ENCODE measurements around the gene B4GALNT3. TPM values are rescaled to one million over a fixed set of nuclear protein-coding genes. Genes with fewer than 3 reads are reported as not detected.
"Not testable (repeated sequence)": the region's sequence is repeated elsewhere in the genome, so short reads cannot be mapped to it uniquely, and the experiment has no call there.

Gene B4GALNT3
- total RNA-seq = 36.6 TPM
- long read RNA-seq, full-length matches to known transcripts = 4 of 30 reads
- long read RNA-seq, partial matches to known transcripts = 15 of 30 reads
- long read RNA-seq, other reads (novel, unspliced or antisense) = 11 of 30 reads

DNA sequence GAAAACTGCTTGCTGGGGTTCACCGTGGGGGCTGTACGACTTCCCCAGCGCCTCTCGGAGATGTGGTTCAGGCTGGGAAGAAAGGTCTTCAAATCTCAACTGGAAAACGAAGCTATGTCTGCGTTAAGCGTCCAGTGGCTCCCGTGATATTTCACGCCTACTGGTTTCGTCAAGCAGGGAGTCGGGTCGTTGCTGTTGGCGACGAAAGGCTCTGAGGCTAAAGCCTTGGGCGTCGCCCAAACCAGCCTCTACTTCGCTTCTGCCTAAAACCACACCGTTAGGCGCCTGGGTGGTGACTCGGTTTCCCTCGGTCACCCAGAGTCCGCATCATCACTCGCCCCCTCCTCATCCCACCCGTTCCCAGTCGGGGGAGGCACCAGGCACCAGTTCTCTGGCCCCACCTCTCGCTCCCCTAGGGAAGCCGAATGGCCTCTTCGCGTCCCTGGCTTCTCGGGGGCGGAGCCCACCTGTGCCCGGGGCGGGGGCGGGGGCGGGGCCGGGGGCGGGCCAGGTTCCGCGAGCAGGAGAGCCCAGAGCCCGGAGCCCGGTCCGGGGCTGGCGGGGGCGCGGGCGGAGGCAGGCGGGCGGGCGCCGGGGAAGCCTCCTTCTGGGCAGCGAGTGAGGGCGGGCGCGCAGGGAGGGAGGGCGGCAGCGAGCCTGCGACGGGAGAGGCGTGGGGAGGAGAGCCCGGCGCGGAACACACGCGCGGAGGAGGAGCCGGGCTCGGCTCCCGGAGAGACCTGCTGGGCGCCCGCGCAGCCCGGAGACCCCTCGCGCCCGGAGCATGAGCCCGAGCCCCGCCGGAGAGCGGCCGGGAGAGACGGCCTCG lies at the start of gene B4GALNT3:
Gene B4GALNT3 (plus strand): TSS at position 510 of the 829 bp plus-strand sequence. CDS start 438 bp downstream, outside the sequence.
- DNase-seq (ENCODE audit: missing footprints) = no peak
- intact Hi-C loops (cut with DNase I) = loop anchor here (5.0 kb wide), 1 partner anchor 43 kb away; no protein-coding TSS in a partner anchor
- ATAC-seq = peak; percentile 76

GRCh38 chr12:414859-415258 lies 44.9 kb upstream of the B4GALNT3 start:
- DNase-seq (ENCODE audit: missing footprints) (no peak), ATAC-seq (no peak)
- intact Hi-C loops (cut with DNase I) = no loop called here

- intact Hi-C loops (cut with DNase I) = no loop called here
- no peak for DNase-seq (ENCODE audit: missing footprints)
- no peak for ATAC-seq
Observed at GRCh38 chr12:418432-418831, 41.3 kb upstream of the B4GALNT3 start.

DNA sequence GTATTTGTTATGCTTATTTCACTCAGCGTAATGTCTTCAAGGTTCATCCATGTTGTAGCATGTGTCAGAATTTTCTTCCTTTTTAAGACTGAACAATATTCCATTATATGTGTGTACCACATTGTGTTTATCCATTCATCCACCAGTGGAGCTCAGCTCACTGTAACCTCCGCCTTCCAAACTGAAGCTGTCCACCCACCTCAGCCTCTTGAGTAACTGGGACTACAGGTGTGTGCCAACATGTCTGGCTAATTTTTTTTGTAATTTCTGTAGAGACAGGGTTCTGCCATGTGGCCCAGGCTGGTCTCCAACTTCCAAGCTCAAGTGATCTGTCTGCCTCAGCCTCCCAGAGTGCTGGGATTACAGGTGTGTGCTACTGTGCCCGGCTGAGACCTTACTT lies 37.2 kb upstream of the B4GALNT3 start:
- no peak for DNase-seq (ENCODE audit: missing footprints)
- intact Hi-C loops (cut with DNase I) = no loop called here
- ATAC-seq = no peak

DNA sequence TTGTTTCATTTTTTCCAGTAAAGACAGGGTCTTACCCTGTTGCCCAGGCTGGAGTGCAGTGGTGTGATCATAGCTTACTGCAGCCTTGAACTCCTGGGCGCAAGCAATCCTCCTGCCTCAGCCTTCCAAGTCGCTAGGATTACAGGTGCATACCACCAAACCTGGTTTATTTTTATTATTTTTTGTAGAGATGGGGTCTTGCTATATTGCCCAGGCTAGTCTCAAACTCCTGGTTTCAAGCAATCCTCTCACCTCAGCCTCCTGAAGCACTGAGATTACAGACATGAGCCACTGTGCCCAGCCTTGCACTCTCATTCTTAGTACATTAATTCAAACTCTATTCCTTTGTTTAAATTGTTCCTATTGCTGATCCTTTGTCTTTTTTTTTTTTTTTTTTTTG lies 24.0 kb upstream of the B4GALNT3 start:
- intact Hi-C loops (cut with DNase I); ATAC-seq: not testable (repeated sequence)

DNA sequence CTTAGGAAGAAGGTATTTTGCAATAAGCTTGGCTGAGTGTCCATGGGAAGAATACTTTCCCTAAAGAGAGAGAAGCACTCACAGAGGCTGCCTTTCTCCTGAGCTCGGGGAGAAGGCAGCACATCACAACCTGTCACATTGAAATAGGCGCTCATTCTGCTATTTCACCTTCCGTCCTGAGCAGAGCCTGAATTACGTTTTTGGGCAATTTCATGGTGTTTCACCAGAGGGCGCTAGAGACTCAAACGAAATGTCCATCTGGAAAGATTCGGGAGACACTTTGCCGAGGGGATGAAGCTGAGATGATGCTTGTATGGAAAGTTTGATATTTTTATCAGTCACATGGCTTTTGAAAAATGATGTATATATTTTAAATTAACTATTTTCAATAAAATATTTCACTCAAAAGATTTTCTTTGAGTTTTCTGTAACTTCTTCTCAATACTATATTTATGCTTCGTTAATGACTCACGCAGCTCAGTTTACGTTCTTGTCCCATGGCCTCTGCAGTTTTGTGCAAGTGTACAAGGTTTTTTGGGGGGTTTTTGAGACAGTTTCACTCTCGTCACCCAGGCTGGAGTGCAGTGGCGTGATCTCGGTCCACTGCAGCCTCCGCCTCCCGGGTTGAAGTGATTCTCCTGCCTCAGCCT lies 17.4 kb upstream of the B4GALNT3 start:
- intact Hi-C loops (cut with DNase I) = no loop called here
- ATAC-seq (peak; percentile 34), DNase-seq (ENCODE audit: missing footprints) (no peak)

More for the DNA sequence above, 24.0 kb upstream of the B4GALNT3 start:
- not testable (repeated sequence) for DNase-seq (ENCODE audit: missing footprints)

GRCh38 chr12:447141-447540 lies 12.6 kb upstream of the B4GALNT3 start:
- intact Hi-C loops (cut with DNase I) = no loop called here
- DNase-seq (ENCODE audit: missing footprints) (no peak), ATAC-seq (no peak)

- intact Hi-C loops (cut with DNase I) = no loop called here
- DNase-seq (ENCODE audit: missing footprints) (no peak), ATAC-seq (no peak)
Observed at GRCh38 chr12:449203-449602, 10.5 kb upstream of the B4GALNT3 start.

- intact Hi-C loops (cut with DNase I) = no loop called here
- DNase-seq (ENCODE audit: missing footprints) (no peak), ATAC-seq (no peak)
Observed at GRCh38 chr12:450438-450837, 9.3 kb upstream of the B4GALNT3 start.

- intact Hi-C loops (cut with DNase I) = no loop called here
- no peak for ATAC-seq
- no peak for DNase-seq (ENCODE audit: missing footprints)
Observed at GRCh38 chr12:452667-453210, 7.0 kb upstream of the B4GALNT3 start.

DNA sequence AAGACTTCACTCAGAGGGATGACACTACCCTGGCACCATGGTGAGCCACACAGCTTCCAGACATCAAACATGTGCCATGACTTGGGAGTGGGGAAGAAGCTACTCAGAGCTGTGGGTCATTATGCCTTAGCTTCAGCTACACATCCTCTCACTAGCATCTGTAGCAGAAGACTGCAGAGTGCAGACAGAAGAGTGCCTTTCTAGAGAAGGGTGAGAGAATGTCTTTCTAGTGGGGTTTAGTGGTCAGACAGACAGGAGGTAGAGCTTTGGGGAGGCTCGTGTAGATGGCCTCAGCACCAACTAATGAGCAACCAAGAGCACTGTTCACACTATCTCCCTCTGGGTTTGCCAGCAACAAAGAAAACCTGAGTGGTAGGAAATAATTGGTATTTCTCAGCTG lies 4.9 kb upstream of the B4GALNT3 start:
- DNase-seq (ENCODE audit: missing footprints) (no peak), ATAC-seq (no peak)
- intact Hi-C loops (cut with DNase I) = loop anchor here (1.0 to 5.0 kb wide), 2 partner anchors 47 to 91 kb away; no protein-coding TSS in a partner anchor

- intact Hi-C loops (cut with DNase I) = loop anchor here (1.0 to 5.0 kb wide), 2 partner anchors 46 to 90 kb away; no protein-coding TSS in a partner anchor
- no peak for DNase-seq (ENCODE audit: missing footprints)
- no peak for ATAC-seq
Observed at GRCh38 chr12:455821-456220, 3.9 kb upstream of the B4GALNT3 start.

DNA sequence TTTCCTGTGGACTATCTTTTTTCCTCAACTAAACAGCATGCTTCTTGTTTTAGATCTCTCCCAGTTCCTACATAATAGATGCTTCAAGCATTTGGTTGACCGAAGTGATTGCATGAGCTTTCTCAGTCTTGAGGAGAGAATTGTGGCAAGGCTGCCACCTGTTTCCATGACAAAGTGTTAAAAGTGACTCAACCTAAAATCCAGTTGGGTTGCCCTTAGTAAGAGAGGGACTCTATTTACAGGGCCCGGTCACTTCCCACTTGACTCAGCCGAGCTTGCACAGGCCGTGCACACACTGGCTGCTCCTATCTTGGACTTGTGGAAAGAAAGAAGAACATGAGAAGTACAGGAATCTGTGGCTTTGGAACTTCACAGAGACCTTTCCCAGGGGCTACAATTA lies 2.1 kb upstream of the B4GALNT3 start:
- DNase-seq (ENCODE audit: missing footprints) (no peak), ATAC-seq (no peak)
- intact Hi-C loops (cut with DNase I) = loop anchor here (5.0 kb wide), 1 partner anchor 45 kb away; no protein-coding TSS in a partner anchor

- intact Hi-C loops (cut with DNase I) = loop anchor here (5.0 kb wide), 1 partner anchor 43 kb away; no protein-coding TSS in a partner anchor
- no peak for ATAC-seq
- no peak for DNase-seq (ENCODE audit: missing footprints)
Observed at GRCh38 chr12:459050-459429, 699 bp upstream of the B4GALNT3 start.

DNA sequence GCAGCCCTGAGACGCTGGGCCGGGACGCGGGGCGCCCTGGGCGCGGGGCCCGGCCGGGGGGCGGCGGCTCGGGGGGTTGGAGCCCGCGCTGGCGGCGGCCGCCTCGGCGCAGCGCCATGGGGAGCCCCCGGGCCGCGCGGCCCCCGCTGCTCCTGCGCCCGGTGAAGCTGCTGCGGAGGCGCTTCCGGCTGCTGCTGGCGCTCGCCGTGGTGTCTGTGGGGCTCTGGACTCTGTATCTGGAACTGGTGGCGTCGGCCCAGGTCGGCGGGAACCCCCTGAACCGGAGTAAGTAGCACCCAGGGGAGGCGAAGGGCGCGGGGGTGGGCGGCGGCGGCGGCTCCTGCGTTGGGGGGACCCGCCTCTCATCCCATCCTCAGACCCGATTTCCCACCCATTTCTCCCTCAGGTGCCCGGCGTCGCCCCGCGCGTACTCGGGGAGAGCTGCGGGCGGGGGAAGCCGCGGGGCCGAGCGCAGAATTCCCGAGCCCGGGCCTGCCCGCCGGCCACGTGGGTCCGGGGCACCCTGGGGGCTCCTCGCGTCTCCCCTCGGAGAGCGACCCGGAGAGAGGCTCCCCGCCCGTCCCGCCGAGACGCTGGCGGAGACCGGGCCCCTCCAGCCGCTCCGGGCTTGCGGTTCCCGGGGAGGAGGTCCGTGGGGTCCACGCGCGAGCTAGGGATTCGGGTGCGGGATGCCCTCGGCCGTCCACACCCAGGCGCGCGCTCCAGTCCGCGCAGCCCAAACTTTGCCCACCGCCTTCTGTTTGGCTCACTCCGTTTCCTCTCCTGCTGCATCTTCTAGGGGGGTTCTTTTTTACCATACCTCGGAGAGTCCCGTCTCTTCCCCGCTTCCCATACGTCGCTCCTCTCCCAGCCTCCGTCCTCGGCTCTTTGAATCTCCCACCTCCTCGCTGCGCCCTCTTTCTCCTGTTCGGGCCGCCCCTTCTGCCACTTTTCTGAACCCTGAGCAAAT lies 807 bp downstream of the B4GALNT3 start:
- DNase-seq (ENCODE audit: missing footprints) (no peak), ATAC-seq (no peak)
- intact Hi-C loops (cut with DNase I) = no loop called here

- intact Hi-C loops (cut with DNase I) = no loop called here
- no peak for ATAC-seq
- DNase-seq (ENCODE audit: missing footprints) = no peak
Observed at GRCh38 chr12:461425-461824, 1.7 kb downstream of the B4GALNT3 start.

GRCh38 chr12:462936-463705 lies 3.4 kb downstream of the B4GALNT3 start:
- DNase-seq (ENCODE audit: missing footprints) = no peak
- intact Hi-C loops (cut with DNase I) = no loop called here
- no peak for ATAC-seq

All from Right ventricle myocardium inferior (tissue), 1 donor.